Ecto neural progenitor cell (in vitro differentiated cells): ENCODE results near the gene DMBX1.

Experiments
- DNase-seq: peaks from one replicate; pipeline ENCODE4 v3.0.0-alpha.2; 2018; ENCODE audit warnings: low spot score

DMBX1 gene

GRCh38 chr1:46489638-46490405 lies at the start of gene DMBX1:
DMBX1 (plus strand) TSS chr1:46489836; CDS start chr1:46507011, 17,175 bp downstream.
- DNase-seq, result peak; percentile 91

- no peak for DNase-seq
These were observed 49.2 kb upstream of the DMBX1 start for GRCh38 chr1:46440478-46440877.

GRCh38 chr1:46442317-46443161 lies 47.1 kb upstream of the DMBX1 start:
- DNase-seq, result peak; percentile 96

GRCh38 chr1:46444466-46444865 lies 45.2 kb upstream of the DMBX1 start:
- DNase-seq, result no peak

- DNase-seq, result no peak
These were observed 43.8 kb upstream of the DMBX1 start for GRCh38 chr1:46445773-46446256.

- peak; percentile 90 for DNase-seq
These were observed 42.8 kb upstream of the DMBX1 start for GRCh38 chr1:46446646-46447498.

- DNase-seq, result no peak
These were observed 42.0 kb upstream of the DMBX1 start for GRCh38 chr1:46447499-46448108.

- DNase-seq, result no peak
These were observed 41.3 kb upstream of the DMBX1 start for GRCh38 chr1:46448109-46448911.

GRCh38 chr1:46449223-46450159 lies 40.1 kb upstream of the DMBX1 start:
- no peak for DNase-seq

GRCh38 chr1:46450160-46450517 lies 39.5 kb upstream of the DMBX1 start:
- no peak for DNase-seq

- DNase-seq, result no peak
These were observed 37.4 kb upstream of the DMBX1 start for GRCh38 chr1:46451948-46452930.

- no peak for DNase-seq
These were observed 36.7 kb upstream of the DMBX1 start for GRCh38 chr1:46452931-46453325.

GRCh38 chr1:46453449-46453848 lies 36.2 kb upstream of the DMBX1 start:
- no peak for DNase-seq

GRCh38 chr1:46455951-46456350 lies 33.7 kb upstream of the DMBX1 start:
- DNase-seq, result no peak

GRCh38 chr1:46456411-46456963 lies 33.1 kb upstream of the DMBX1 start:
- no peak for DNase-seq

- no peak for DNase-seq
These were observed 32.5 kb upstream of the DMBX1 start for GRCh38 chr1:46457178-46457577.

GRCh38 chr1:46458190-46458589 lies 31.4 kb upstream of the DMBX1 start:
- DNase-seq, result no peak

- no peak for DNase-seq
These were observed 30.8 kb upstream of the DMBX1 start for GRCh38 chr1:46458846-46459245.
